Measurements from ENCODE around the gene CCNY. TPM values are rescaled to one million over a fixed set of nuclear protein-coding genes. Genes with fewer than 3 reads are reported as not detected.

CCNY gene
- polyA plus RNA-seq (2011; rRNA removed): 39.0 and 66.2 TPM in 2 replicates
- 43.8 and 49.6 TPM in 2 replicates for polyA minus RNA-seq (2011; rRNA and poly(A)+ RNA removed)

- ChIA-PET POLR2A (no interaction called here), CTCF (no interaction called here)
Measured at GRCh38 chr10:35336084-35336831, at the start of gene CCNY. TSS of gene CCNY (plus strand) at chr10:35336509. CDS start at chr10:35337054, 545 bp downstream.

GRCh38 chr10:35289198-35289597 lies 47.1 kb upstream of the CCNY start:
- POLR2A ChIA-PET: no interaction called here
- CTCF ChIA-PET: no interaction called here
- no peak overlapping the region for H3K4me3 ChIP-seq (ENCODE audit: low read depth, low read length)
- TF ChIP-seq CTCF (IDR thresholded peaks at IDR 0.05; ENCODE audit: insufficient read depth, low read depth, low read length): no peak
- no peak for DNase-seq (ENCODE audit: low read depth)
- H3K27me3 ChIP-seq (ENCODE audit: control insufficient read depth, insufficient read depth, low read length): no peaks in the 10 kb centered on the region
- no peaks in the 10 kb centered on the region for H3K36me3 ChIP-seq (ENCODE audit: control insufficient read depth, insufficient read depth, low read length)

More at GRCh38 chr10:35336084-35336831, at the start of gene CCNY:
- Histone ChIP-seq H3K4me3 (ENCODE audit: low read depth, low read length) (peak within 1 kb of the TSS; percentile 85), H3K27me3 (ENCODE audit: control insufficient read depth, insufficient read depth, low read length) (no peaks in the 10 kb centered on the region), H3K36me3 (ENCODE audit: control insufficient read depth, insufficient read depth, low read length) (no peaks in the 10 kb centered on the region)
- DNase-seq (ENCODE audit: low read depth): no peak
- no peak for TF ChIP-seq CTCF (IDR thresholded peaks at IDR 0.05; ENCODE audit: insufficient read depth, low read depth, low read length)

- H3K36me3 ChIP-seq (ENCODE audit: control insufficient read depth, insufficient read depth, low read length): no peaks in the 10 kb centered on the region
- no peak for DNase-seq (ENCODE audit: low read depth)
- TF ChIP-seq CTCF (IDR thresholded peaks at IDR 0.05; ENCODE audit: insufficient read depth, low read depth, low read length): no peak
- ChIA-PET CTCF (no interaction called here), POLR2A (no interaction called here)
- no peaks in the 10 kb centered on the region for H3K27me3 ChIP-seq (ENCODE audit: control insufficient read depth, insufficient read depth, low read length)
- H3K4me3 ChIP-seq (ENCODE audit: low read depth, low read length): no peak overlapping the region
Measured at GRCh38 chr10:35294506-35294905, 41.8 kb upstream of the CCNY start.

GRCh38 chr10:35299016-35299415 lies 37.3 kb upstream of the CCNY start:
- H3K27me3 ChIP-seq (ENCODE audit: control insufficient read depth, insufficient read depth, low read length): no peaks in the 10 kb centered on the region
- TF ChIP-seq CTCF (IDR thresholded peaks at IDR 0.05; ENCODE audit: insufficient read depth, low read depth, low read length): no peak
- DNase-seq (ENCODE audit: low read depth): no peak
- H3K4me3 ChIP-seq (ENCODE audit: low read depth, low read length): no peak overlapping the region
- ChIA-PET POLR2A (no interaction called here), CTCF (no interaction called here)
- no peaks in the 10 kb centered on the region for H3K36me3 ChIP-seq (ENCODE audit: control insufficient read depth, insufficient read depth, low read length)

- ChIA-PET POLR2A (interaction anchor here (0.8 kb wide), 1 partner anchor 32 kb away, joined by 3 read pairs; no protein-coding TSS in a partner anchor), CTCF (no interaction called here)
- DNase-seq (ENCODE audit: low read depth): peak; percentile 56
- Histone ChIP-seq H3K36me3 (ENCODE audit: control insufficient read depth, insufficient read depth, low read length) (no peaks in the 10 kb centered on the region), H3K4me3 (ENCODE audit: low read depth, low read length) (no peak overlapping the region), H3K27me3 (ENCODE audit: control insufficient read depth, insufficient read depth, low read length) (no peaks in the 10 kb centered on the region)
- TF ChIP-seq CTCF (IDR thresholded peaks at IDR 0.05; ENCODE audit: insufficient read depth, low read depth, low read length): no peak
Measured at GRCh38 chr10:35300063-35300699, 36.1 kb upstream of the CCNY start.

Data from BJ (cell line).